ENCODE results near the gene ZMIZ1.

The ZMIZ1 gene

GRCh38 chr10:79254333-79255006 is 185.7 kb downstream of the ZMIZ1 start:
- no peak for DNase-seq

- no peak for DNase-seq
Observed at GRCh38 chr10:79255007-79255507, 186.3 kb downstream of the ZMIZ1 start.

GRCh38 chr10:79256264-79256806 is 187.6 kb downstream of the ZMIZ1 start:
- DNase-seq: no peak

- DNase-seq: no peak
Observed at GRCh38 chr10:79258894-79259293, 190.1 kb downstream of the ZMIZ1 start.

GRCh38 chr10:79259834-79260233 is 191.1 kb downstream of the ZMIZ1 start:
- DNase-seq: no peak

- DNase-seq: no peak
Observed at GRCh38 chr10:79260811-79261740, 192.3 kb downstream of the ZMIZ1 start.

GRCh38 chr10:79262131-79262530 is 193.4 kb downstream of the ZMIZ1 start:
- no peak for DNase-seq

GRCh38 chr10:79262959-79263746 is 194.4 kb downstream of the ZMIZ1 start:
- no peak for DNase-seq

- no peak for DNase-seq
Observed at GRCh38 chr10:79263939-79264338, 195.2 kb downstream of the ZMIZ1 start.

- no peak for DNase-seq
Observed at GRCh38 chr10:79264942-79265341, 196.2 kb downstream of the ZMIZ1 start.

- DNase-seq: peak; percentile 61
Observed at GRCh38 chr10:79266084-79266483, 197.3 kb downstream of the ZMIZ1 start.

GRCh38 chr10:79266543-79267312 is 198.0 kb downstream of the ZMIZ1 start:
- peak; percentile 82 for DNase-seq

GRCh38 chr10:79267499-79267898 is 198.7 kb downstream of the ZMIZ1 start:
- no peak for DNase-seq

GRCh38 chr10:79268161-79268601 is 199.4 kb downstream of the ZMIZ1 start:
- DNase-seq: no peak

- DNase-seq: no peak
Observed at GRCh38 chr10:79268742-79269141, 200.0 kb downstream of the ZMIZ1 start.

GRCh38 chr10:79269443-79269842 is 200.7 kb downstream of the ZMIZ1 start:
- DNase-seq: no peak

GRCh38 chr10:79269969-79270368 is 201.2 kb downstream of the ZMIZ1 start:
- no peak for DNase-seq

GRCh38 chr10:79270466-79271246 is 201.9 kb downstream of the ZMIZ1 start:
- DNase-seq: peak; percentile 55

- DNase-seq: no peak
Observed at GRCh38 chr10:79272353-79272752, 203.6 kb downstream of the ZMIZ1 start.

- no peak for DNase-seq
Observed at GRCh38 chr10:79273604-79274003, 204.8 kb downstream of the ZMIZ1 start.
